HEK293T (cell line): ENCODE results near the gene CTCFL.

Experiments
- ARNT ChIP-seq: fragments of 450-650 bp; IDR thresholded peaks from 2 replicates; pipeline ENCODE4 v1.6.1; 2017; ENCODE audit warnings: mild to moderate bottlenecking
- BHLHE40 ChIP-seq: fragments of 450-650 bp; IDR thresholded peaks from 2 replicates; pipeline ENCODE4 v1.6.1; 2016; ENCODE audit warnings: mild to moderate bottlenecking, moderate library complexity, borderline replicate concordance
- CTBP1 ChIP-seq: fragments of 450-650 bp; IDR thresholded peaks from 2 replicates; pipeline ENCODE4 v1.6.1; 2016; ENCODE audit warnings: borderline replicate concordance
- ELF4 ChIP-seq: fragments of 450-650 bp; IDR thresholded peaks from 2 replicates; pipeline ENCODE4 v1.6.1; 2017; ENCODE audit warnings: antibody characterized with exemption
- FOXA1 ChIP-seq: fragments of 450-650 bp; IDR thresholded peaks from 2 replicates; pipeline ENCODE4 v1.6.1; 2016; ENCODE audit warnings: mild to moderate bottlenecking
- FOXK2 ChIP-seq: fragments of 450-650 bp; IDR thresholded peaks from 2 replicates; pipeline ENCODE4 v1.6.1; 2016; ENCODE audit warnings: mild to moderate bottlenecking
- FOXM1 ChIP-seq: fragments of 450-650 bp; IDR thresholded peaks from 2 replicates; pipeline ENCODE4 v1.6.1; 2017; ENCODE audit warnings: mild to moderate bottlenecking, borderline replicate concordance
- HDGF ChIP-seq: fragments of 450-650 bp; IDR thresholded peaks from 2 replicates; pipeline ENCODE4 v1.6.1; 2017; ENCODE audit warnings: antibody characterized with exemption, borderline replicate concordance
- LEF1 ChIP-seq: fragments of 450-650 bp; IDR thresholded peaks from 2 replicates; pipeline ENCODE4 v1.6.1; 2017; ENCODE audit warnings: mild to moderate bottlenecking, borderline replicate concordance
- NFRKB ChIP-seq: fragments of 450-650 bp; IDR thresholded peaks from 2 replicates; pipeline ENCODE4 v1.6.1; 2016; ENCODE audit warnings: mild to moderate bottlenecking, moderate library complexity
- PKNOX1 ChIP-seq: fragments of 450-650 bp; IDR thresholded peaks from 2 replicates; pipeline ENCODE4 v1.6.1; 2016
- SP1 ChIP-seq: fragments of 450-650 bp; IDR thresholded peaks from 2 replicates; pipeline ENCODE4 v1.6.1; 2017
- SUZ12 ChIP-seq: fragments of 450-650 bp; IDR thresholded peaks from 2 replicates; pipeline ENCODE4 v1.6.1; 2016; ENCODE audit warnings: mild to moderate bottlenecking
- TARDBP ChIP-seq: fragments of 450-650 bp; IDR thresholded peaks from 2 replicates; pipeline ENCODE4 v1.6.1; 2016

DNA sequence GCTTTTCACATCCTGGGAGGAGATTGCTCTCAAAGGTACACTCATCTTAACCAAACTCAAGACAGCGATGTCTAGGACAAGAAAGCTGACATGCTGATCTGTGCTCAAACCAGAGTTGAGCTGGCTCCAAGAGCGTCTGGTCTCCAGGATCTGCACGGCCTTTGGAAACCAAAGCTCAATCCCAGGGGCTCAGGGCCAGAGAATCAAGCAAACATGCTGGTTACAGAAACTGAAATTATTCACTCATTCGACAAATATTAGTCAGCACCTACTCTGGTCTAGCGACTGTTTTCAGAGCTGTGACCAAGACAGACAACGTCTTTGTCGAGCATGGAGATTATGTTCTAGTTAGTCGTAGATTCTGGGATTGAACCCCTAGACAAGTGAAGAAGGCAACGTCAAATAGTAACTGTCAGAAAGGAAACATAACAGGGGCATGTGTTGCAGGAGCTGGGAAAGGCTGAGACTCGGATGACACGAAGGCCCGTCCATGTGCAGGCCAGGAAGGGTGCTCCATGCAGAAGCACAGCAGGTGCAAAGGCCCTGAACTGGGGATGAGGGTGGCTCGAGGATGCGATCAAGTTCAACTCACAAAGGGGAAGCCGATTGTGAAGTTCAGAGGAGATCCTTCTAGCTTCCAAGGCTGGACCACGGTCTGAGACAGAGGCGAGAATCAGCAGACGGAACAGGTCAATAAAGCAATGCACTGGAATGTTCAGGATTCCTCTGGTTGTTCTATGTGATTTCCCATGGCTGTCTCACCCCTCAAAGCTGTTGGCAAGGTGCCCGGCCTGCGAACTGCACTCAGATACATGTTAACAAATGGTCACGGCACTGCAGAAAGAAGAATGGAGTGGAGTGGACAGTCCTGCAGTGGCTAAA is 23.5 kb upstream of the CTCFL start:
- TF ChIP-seq FOXK2 (no peak), FOXA1 (no peak), NFRKB (no peak), TARDBP (no peak), CTBP1 (no peak), ELF4 (no peak), PKNOX1 (no peak), LEF1 (no peak), ARNT (no peak), FOXM1 (no peak), HDGF (no peak), BHLHE40 (no peak), SP1 (no peak), SUZ12 (no peak)
